PFSK-1 (cell line): ENCODE data around the gene ISG20.

Experiments used
- FOXP2 ChIP-seq: optimal IDR thresholded peaks from 2 replicates; pipeline ENCODE3; 2011; ENCODE audit warnings: borderline replicate concordance, control low read depth, inconsistent platforms; ENCODE audit not compliant: insufficient read depth; ENCODE audit errors: extremely low read length, extremely low read depth
- POLR2AphosphoS5 ChIP-seq: IDR thresholded peaks from 2 replicates; pipeline ENCODE4 v1.6.1; 2012; ENCODE audit warnings: low read depth, mild to moderate bottlenecking, control low read depth, low read length, moderate library complexity
- REST ChIP-seq, 2 experiments: IDR thresholded peaks; 2 replicates each; pipeline versions ENCODE4 v1.6.1 to v1.8.0; 2011 to 2012; ENCODE audit warnings: low read depth in 2 of 2, low read length in 2 of 2, control low read depth in 1 of 2, inconsistent platforms in 1 of 2, mild to moderate bottlenecking in 1 of 2, moderate library complexity in 1 of 2; ENCODE audit not compliant: insufficient read depth in 1 of 2
- SIN3A ChIP-seq: IDR thresholded peaks from 2 replicates; pipeline ENCODE4 v1.6.1; 2012; ENCODE audit warnings: mild to moderate bottlenecking, low read length, moderate library complexity, borderline replicate concordance; ENCODE audit not compliant: insufficient read depth
- TAF1 ChIP-seq: IDR thresholded peaks from 2 replicates; pipeline ENCODE4 v1.6.1; 2012; ENCODE audit warnings: low read length, control low read depth, borderline replicate concordance; ENCODE audit not compliant: insufficient read depth

- no peak for TF ChIP-seq POLR2AphosphoS5
- TF ChIP-seq FOXP2, result no peak
- no peak for TF ChIP-seq SIN3A
- no peak for TF ChIP-seq REST (IDR thresholded peaks at IDR 0.05; ENCODE audit: insufficient read depth in 1 of 2, low read depth in 2 of 2, low read length in 2 of 2)
- TF ChIP-seq TAF1, result no peak
Measured at GRCh38 chr15:88654430-88655102, 15.8 kb downstream of the ISG20 start.
